ENCODE data around the gene PRR12.

GRCh38 chr19:49666120-49666444 is 75.1 kb downstream of the PRR12 start:
- no peak for TF ChIP-seq CTCF (IDR thresholded peaks at IDR 0.05)
- TF ChIP-seq EP300 (IDR thresholded peaks at IDR 0.05) = no peak
